Endothelial cell of umbilical vein (primary cell): ENCODE results near the gene FECH. TPM values are rescaled to one million over a fixed set of nuclear protein-coding genes. Genes with fewer than 3 reads are reported as not detected.

Experiments used
- BruUV-seq: library from RNA; stranded (reverse); fragments of 400-500 nt; replicated peaks from 2 replicates; lab custom pipeline; 2021; lab: Mats Ljungman, UMichigan
- CTCF ChIA-PET: fragments of 300-600, 350-600 bp; sonication (Branson Sonifier 250); formaldehyde crosslinking; loops from one replicate; lab custom pipeline; 2021; ENCODE audit warnings: antibody characterized with exemption, inconsistent platforms; lab: Charles Lee
- POLR2A ChIA-PET: fragments of 300-600, 350-600 bp; sonication (Branson Sonifier 250); formaldehyde crosslinking; loops from one replicate; lab custom pipeline; 2021; ENCODE audit warnings: antibody characterized with exemption, inconsistent platforms; lab: Charles Lee
- DNase-seq: peaks from one replicate; pipeline ENCODE4 v3.0.0-alpha.2; 2011; ENCODE audit warnings: low read depth, low spot score
- FAIRE-seq: peaks from 2 replicates; lab custom pipeline; 2011; peaks lifted over from hg19 to GRCh38; lab: Jason Lieb, UNC
- H2AFZ ChIP-seq: 2 replicates; pipeline ENCODE4 v1.6.0; 2012; ENCODE audit warnings: low read depth, low read length, control low read depth, inconsistent platforms
- H3K27ac ChIP-seq: 2 replicates; pipeline ENCODE4 v1.5.1; 2011; ENCODE audit warnings: low read depth, mild to moderate bottlenecking, control low read depth, low read length, moderate library complexity; ENCODE audit not compliant: insufficient read depth
- H3K27me3 ChIP-seq, 2 experiments: 2 replicates each; pipeline versions ENCODE4 v1.6.0 to v1.6.1; 2011; ENCODE audit warnings: low read length in 2 of 2, mixed read lengths in 1 of 2; ENCODE audit not compliant: control insufficient read depth in 2 of 2, insufficient read depth in 2 of 2
- H3K36me3 ChIP-seq, 2 experiments: 2 replicates in 1 of 2; 3 replicates in 1 of 2; pipeline ENCODE4 v1.5.1; 2011; ENCODE audit warnings: low read length in 2 of 2, mild to moderate bottlenecking in 1 of 2, moderate library complexity in 1 of 2; ENCODE audit not compliant: control insufficient read depth in 2 of 2, insufficient read depth in 2 of 2; ENCODE audit errors: extremely low read depth in 1 of 2
- H3K4me1 ChIP-seq: 3 replicates; pipeline ENCODE4 v1.5.1; 2011; ENCODE audit warnings: mild to moderate bottlenecking, low read length; ENCODE audit not compliant: control insufficient read depth, insufficient read depth; ENCODE audit errors: extremely low read depth
- H3K4me2 ChIP-seq: 2 replicates; pipeline ENCODE4 v1.6.1; 2011; ENCODE audit warnings: low read length, control low read depth, mixed read lengths; ENCODE audit not compliant: insufficient read depth
- H3K4me3 ChIP-seq, 3 experiments: fragments of 200-600 bp in 1 of 3; sonication (generic), shearing (Covaris generic) in 1 of 3; replicated peaks in 1 of 3; 2 replicates each; pipeline ENCODE4 v1.5.1; 2011 to 2016; ENCODE audit warnings: control low read depth in 3 of 3, low read length in 3 of 3, mild to moderate bottlenecking in 2 of 3, inconsistent platforms in 1 of 3, low read depth in 1 of 3, moderate library complexity in 1 of 3; ENCODE audit not compliant: insufficient read depth in 1 of 3
- H3K79me2 ChIP-seq: 2 replicates; pipeline ENCODE4 v1.6.0; 2012; ENCODE audit warnings: low read length, inconsistent platforms; ENCODE audit not compliant: control insufficient read depth, insufficient read depth
- H3K9ac ChIP-seq: replicated peaks from 2 replicates; pipeline ENCODE3; 2011; ENCODE audit warnings: low read length, control low read depth; ENCODE audit not compliant: insufficient read depth; ENCODE audit errors: extremely low read depth
- H3K9me1 ChIP-seq: replicated peaks from 3 replicates; pipeline ENCODE4 v1.6.0; 2011; ENCODE audit warnings: mild to moderate bottlenecking, low read length; ENCODE audit not compliant: control insufficient read depth, insufficient read depth; ENCODE audit errors: extremely low read depth
- H3K9me3 ChIP-seq: replicated peaks from 2 replicates; pipeline ENCODE4 v1.5.1; 2012; ENCODE audit warnings: low read length, inconsistent platforms; ENCODE audit not compliant: control insufficient read depth, insufficient read depth
- H4K20me1 ChIP-seq: replicated peaks from 2 replicates; pipeline ENCODE3; 2011; ENCODE audit warnings: mild to moderate bottlenecking, low read length; ENCODE audit not compliant: control insufficient read depth, insufficient read depth; ENCODE audit errors: extremely low read depth
- EZH2 ChIP-seq: IDR thresholded peaks from 2 replicates; pipeline ENCODE4 v1.6.1; 2012; ENCODE audit warnings: borderline replicate concordance, low read depth, mild to moderate bottlenecking, moderate library complexity, low read length, inconsistent platforms; ENCODE audit not compliant: severe bottlenecking
- FOS ChIP-seq: IDR thresholded peaks from 2 replicates; pipeline ENCODE4 v1.6.1; 2011; ENCODE audit warnings: mild to moderate bottlenecking, low read length, moderate library complexity, borderline replicate concordance; ENCODE audit not compliant: insufficient read depth
- GATA2 ChIP-seq: IDR thresholded peaks from 2 replicates; pipeline ENCODE4 v1.7.0; 2011; ENCODE audit warnings: low read depth, mild to moderate bottlenecking, moderate library complexity, mixed read lengths, low read length; ENCODE audit not compliant: insufficient read length, insufficient read depth
- JUN ChIP-seq: IDR thresholded peaks from 2 replicates; pipeline ENCODE4 v1.6.1; 2011; ENCODE audit warnings: borderline replicate concordance, low read depth; ENCODE audit not compliant: insufficient read length, insufficient read depth
- MYC ChIP-seq: IDR thresholded peaks from one replicate; pipeline ENCODE4 v1.6.1; 2011; ENCODE audit warnings: mild to moderate bottlenecking, low read depth, low read length
- POLR2A ChIP-seq: IDR thresholded peaks from 2 replicates; pipeline ENCODE4 v1.6.1; 2012; ENCODE audit warnings: low read depth, mild to moderate bottlenecking, control low read depth, low read length
- POLR2AphosphoS5 ChIP-seq: IDR thresholded peaks from 2 replicates; pipeline ENCODE4 v1.6.1; 2012; ENCODE audit warnings: low read depth, mild to moderate bottlenecking, control low read depth, low read length, moderate library complexity; ENCODE audit not compliant: insufficient read depth
- dilution Hi-C: fragments of 300-500 bp; cut with MboI; formaldehyde crosslinking; loops from one replicate; pipeline ENCODE4 v1.15.0; 2019; ENCODE audit warnings: low sequenced_read_pairs; ENCODE audit not compliant: extremely low pct_ligation_motif_present
- intact Hi-C: fragments of 100-400 bp; cut with micrococcal nuclease; formaldehyde crosslinking; loops from one replicate; pipeline ENCODE4 v1.10.0; 2022
- polyA plus RNA-seq, 4 experiments: library from polyadenylated mRNA; depleted of rRNA in 3 of 4; stranded (reverse) in 3 of 4; unstranded in 1 of 4; fragments of >200 nt; gene quantifications; 2 replicates each; pipeline versions ENCODE4 v1.2.1 to v1.2.3, GENCODE V29; 2011 to 2012; ENCODE audit warnings: missing spikeins in 1 of 4
- total RNA-seq: library from RNA; stranded (reverse); gene quantifications from 2 replicates; pipeline ENCODE4 v1.2.3, GENCODE V29; 2021
- TF ChIP-seq, protein P1 (sequence below), 2 donors: IDR thresholded peaks; 1 replicate in 1 of 2; 2 replicates in 1 of 2; pipeline ENCODE4 v1.5.1; 2011; ENCODE audit warnings: low read length in 2 of 2, mild to moderate bottlenecking in 2 of 2, moderate library complexity in 2 of 2, control low read depth in 1 of 2, inconsistent platforms in 1 of 2, low read depth in 1 of 2; ENCODE audit not compliant: insufficient read depth in 1 of 2; ENCODE audit errors: extremely low read depth in 1 of 2
- TF ChIP-seq, protein P2 (sequence below): IDR thresholded peaks from 2 replicates; pipeline ENCODE4 v1.6.1; 2011; ENCODE audit not compliant: insufficient read depth, insufficient read length

FECH gene
- total and polyA plus RNA-seq, 2 donors (not counting 3 experiments of a cell fraction or from before 2014, with no cell fraction given): 25.3 to 27.9 TPM

DNA sequence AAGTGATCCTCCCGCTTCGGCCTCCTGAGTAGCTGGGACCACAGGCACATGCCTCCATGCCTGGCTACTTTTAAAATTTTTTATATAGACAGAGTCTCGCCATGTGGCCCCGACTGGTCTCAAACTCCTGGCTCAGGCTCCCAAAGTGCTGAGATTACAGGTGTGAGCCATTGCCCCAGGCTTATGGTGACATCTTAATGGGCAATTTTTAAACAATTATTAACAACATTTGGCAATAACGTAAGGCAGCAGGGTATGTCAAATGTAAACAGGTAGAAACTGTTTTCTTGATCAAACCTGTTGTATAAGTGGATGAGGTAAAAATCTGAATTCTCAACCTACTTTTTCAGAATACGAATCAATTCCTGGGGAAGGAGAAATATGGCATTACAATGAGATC, 11.0 kb downstream of the FECH start:
- dilution Hi-C loops: no loop called here
- FAIRE-seq: no peak
- CTCF ChIA-PET: no interaction called here

DNA sequence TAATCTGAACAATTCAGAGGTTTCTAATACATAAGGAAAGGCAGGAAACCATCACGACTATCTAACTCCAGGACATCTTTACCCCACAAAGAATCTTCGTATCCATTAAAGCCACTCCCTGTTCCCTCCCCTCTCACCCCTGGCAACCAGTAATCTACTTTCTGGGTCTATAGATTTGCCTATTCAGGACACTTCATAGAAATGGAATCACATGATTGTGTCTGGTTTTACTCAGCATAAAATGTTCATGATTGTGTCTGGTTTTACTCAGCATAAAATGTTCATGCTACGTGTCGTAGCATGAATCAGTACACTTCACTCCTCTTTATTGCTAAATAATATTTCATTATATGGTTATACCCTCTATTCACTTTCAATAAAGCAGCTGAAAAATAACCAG, 11.6 kb downstream of the FECH start:
- CTCF ChIA-PET: no interaction called here
- Histone ChIP-seq H2AFZ (no peak overlapping the region), H3K27ac (no peak overlapping the region), H3K4me1 (no peaks in the 10 kb centered on the region), H3K4me3 (no peak overlapping the region), H3K9ac (no peak overlapping the region), H3K9me1 (no peaks in the 10 kb centered on the region), H3K4me2 (no peak overlapping the region), H4K20me1 (no peaks in the 10 kb centered on the region), H3K79me2 (no peaks in the 10 kb centered on the region), H3K27me3 (no peaks in the 10 kb centered on the region), H3K9me3 (no peaks in the 10 kb centered on the region), H3K36me3 (peaks cover 13 to 15% of the 10 kb centered on the region in 2 experiments)
- dilution Hi-C loops: no loop called here
- BruUV-seq: no TSS peak
- POLR2A ChIA-PET: no interaction called here
- intact Hi-C loops: no loop called here
- FAIRE-seq (no peak), DNase-seq (no peak)
- TF ChIP-seq POLR2AphosphoS5: no peak
- no peak for TF ChIP-seq POLR2A
- TF ChIP-seq, protein P1, sequence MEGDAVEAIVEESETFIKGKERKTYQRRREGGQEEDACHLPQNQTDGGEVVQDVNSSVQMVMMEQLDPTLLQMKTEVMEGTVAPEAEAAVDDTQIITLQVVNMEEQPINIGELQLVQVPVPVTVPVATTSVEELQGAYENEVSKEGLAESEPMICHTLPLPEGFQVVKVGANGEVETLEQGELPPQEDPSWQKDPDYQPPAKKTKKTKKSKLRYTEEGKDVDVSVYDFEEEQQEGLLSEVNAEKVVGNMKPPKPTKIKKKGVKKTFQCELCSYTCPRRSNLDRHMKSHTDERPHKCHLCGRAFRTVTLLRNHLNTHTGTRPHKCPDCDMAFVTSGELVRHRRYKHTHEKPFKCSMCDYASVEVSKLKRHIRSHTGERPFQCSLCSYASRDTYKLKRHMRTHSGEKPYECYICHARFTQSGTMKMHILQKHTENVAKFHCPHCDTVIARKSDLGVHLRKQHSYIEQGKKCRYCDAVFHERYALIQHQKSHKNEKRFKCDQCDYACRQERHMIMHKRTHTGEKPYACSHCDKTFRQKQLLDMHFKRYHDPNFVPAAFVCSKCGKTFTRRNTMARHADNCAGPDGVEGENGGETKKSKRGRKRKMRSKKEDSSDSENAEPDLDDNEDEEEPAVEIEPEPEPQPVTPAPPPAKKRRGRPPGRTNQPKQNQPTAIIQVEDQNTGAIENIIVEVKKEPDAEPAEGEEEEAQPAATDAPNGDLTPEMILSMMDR (IDR thresholded peaks at IDR 0.05; ENCODE audit: extremely low read depth in 1 of 2, insufficient read depth in 1 of 2, low read depth in 1 of 2, low read length in 2 of 2): no peak
- TF ChIP-seq GATA2: no peak
- no peak for TF ChIP-seq JUN
- no peak for TF ChIP-seq EZH2
- no peak for TF ChIP-seq MYC
- TF ChIP-seq, protein P2, sequence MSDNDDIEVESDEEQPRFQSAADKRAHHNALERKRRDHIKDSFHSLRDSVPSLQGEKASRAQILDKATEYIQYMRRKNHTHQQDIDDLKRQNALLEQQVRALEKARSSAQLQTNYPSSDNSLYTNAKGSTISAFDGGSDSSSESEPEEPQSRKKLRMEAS: no peak
- no peak for TF ChIP-seq FOS

More for the DNA sequence above, 11.0 kb downstream of the FECH start:
- Histone ChIP-seq H3K27ac (no peak overlapping the region), H3K79me2 (no peaks in the 10 kb centered on the region), H3K36me3 (peaks cover 12% of the 10 kb centered on the region in 2 experiments), H2AFZ (no peak overlapping the region), H4K20me1 (no peaks in the 10 kb centered on the region), H3K4me1 (no peaks in the 10 kb centered on the region), H3K9ac (no peak overlapping the region), H3K9me3 (no peaks in the 10 kb centered on the region), H3K9me1 (no peaks in the 10 kb centered on the region), H3K27me3 (no peaks in the 10 kb centered on the region), H3K4me3 (no peak overlapping the region), H3K4me2 (no peak overlapping the region)
- BruUV-seq: no TSS peak
- TF ChIP-seq FOS (no peak), GATA2 (no peak), MYC (no peak), POLR2AphosphoS5 (no peak), EZH2 (no peak)
- TF ChIP-seq, protein P1 (IDR thresholded peaks at IDR 0.05; ENCODE audit: extremely low read depth in 1 of 2, insufficient read depth in 1 of 2, low read depth in 1 of 2, low read length in 2 of 2): no peak
- intact Hi-C loops: no loop called here
- no peak for DNase-seq
- POLR2A ChIA-PET: no interaction called here
